PC-3 (cell line): ENCODE measurements around the gene ACKR2. TPM values are rescaled to one million over a fixed set of nuclear protein-coding genes. Genes with fewer than 3 reads are reported as not detected.
A peak's percentile ranks its signal among the peaks of the same experiment; 100 is the strongest.

ENCODE experiments used
- ATAC-seq: fragments of 200-7000 bp; cut with Tn5 transposase; 2 replicates; pipeline ENCODE4 v1.9.1; 2020; ENCODE audit warnings: mild to moderate bottlenecking, moderate library complexity
- BruUV-seq: library from RNA; stranded (reverse); fragments of 400-500 nt; replicated peaks from 2 replicates; lab custom pipeline; 2021; lab: Mats Ljungman, UMichigan
- CTCF ChIA-PET: fragments of 300-600 bp; sonication (Branson Sonifier 250); formaldehyde crosslinking; loops from one replicate; lab custom pipeline; 2022; ENCODE audit warnings: antibody characterized with exemption; lab: Charles Lee
- POLR2A ChIA-PET: fragments of 300-600 bp; sonication (Branson Sonifier 250); formaldehyde crosslinking; loops from one replicate; lab custom pipeline; 2022; ENCODE audit warnings: antibody characterized with exemption; ENCODE audit not compliant: unreplicated experiment; lab: Charles Lee
- DNase-seq: peaks from one replicate; pipeline ENCODE4 v3.0.0-alpha.2; 2015
- H2AFZ ChIP-seq: fragments of 300-600 bp; sonication (generic); 2 replicates; pipeline ENCODE4 v1.6.0; 2016; ENCODE audit warnings: antibody characterized with exemption, low read length
- H3F3A ChIP-seq: fragments of 300-600 bp; sonication (generic); one replicate; pipeline ENCODE4 v1.6.0; 2017; ENCODE audit warnings: antibody characterized with exemption, low read length, control low read depth, mild to moderate bottlenecking; ENCODE audit not compliant: unreplicated experiment
- H3K27ac ChIP-seq: fragments of 300-600 bp; sonication (generic); 2 replicates; pipeline ENCODE4 v1.5.1; 2016; ENCODE audit warnings: mild to moderate bottlenecking, low read length
- H3K27me3 ChIP-seq: fragments of 300-600 bp; sonication (generic); 2 replicates; pipeline ENCODE4 v1.6.1; 2016; ENCODE audit warnings: low read length, mixed read lengths
- H3K36me3 ChIP-seq: fragments of 300-600 bp; sonication (generic); 2 replicates; pipeline ENCODE4 v1.6.1; 2016; ENCODE audit warnings: low read depth, mixed run types, low read length, mixed read lengths
- H3K4me1 ChIP-seq: fragments of 300-600 bp; sonication (generic); 2 replicates; pipeline ENCODE4 v1.5.1; 2016; ENCODE audit warnings: low read length; ENCODE audit not compliant: insufficient read depth
- H3K4me2 ChIP-seq: fragments of 300-600 bp; sonication (generic); 2 replicates; pipeline ENCODE4 v1.6.0; 2016; ENCODE audit warnings: low read length
- H3K4me3 ChIP-seq: fragments of 300-600 bp; sonication (generic); 2 replicates; pipeline ENCODE4 v1.5.1; 2016; ENCODE audit warnings: mild to moderate bottlenecking, low read length, mixed read lengths
- H3K79me2 ChIP-seq: fragments of 300-600 bp; sonication (generic); 2 replicates; pipeline ENCODE4 v1.6.1; 2017; ENCODE audit warnings: low read length, mixed read lengths
- H3K9ac ChIP-seq: fragments of 300-600 bp; sonication (generic); 2 replicates; pipeline ENCODE4 v1.6.0; 2016; ENCODE audit warnings: mild to moderate bottlenecking, low read length
- H3K9me2 ChIP-seq: fragments of 300-600 bp; sonication (generic); replicated peaks from 2 replicates; pipeline ENCODE4 v1.6.1; 2016; ENCODE audit warnings: mixed run types, low read length, mixed read lengths
- H3K9me3 ChIP-seq: fragments of 300-600 bp; sonication (generic); 2 replicates; pipeline ENCODE4 v1.6.1; 2016; ENCODE audit warnings: low read length, mixed read lengths
- H4K20me1 ChIP-seq: fragments of 300-600 bp; sonication (generic); 2 replicates; pipeline ENCODE4 v1.6.1; 2016; ENCODE audit warnings: low read length, mixed read lengths
- EZH2 ChIP-seq: fragments of 300-600 bp; sonication (generic); IDR thresholded peaks from one replicate; pipeline ENCODE4 v1.6.1; 2017; ENCODE audit warnings: antibody characterized with exemption, mild to moderate bottlenecking, low read length; ENCODE audit not compliant: unreplicated experiment
- EZH2phosphoT487 ChIP-seq: fragments of 300-600 bp; sonication (generic); IDR thresholded peaks from 2 replicates; pipeline ENCODE4 v1.6.1; 2018; ENCODE audit warnings: mild to moderate bottlenecking, antibody characterized with exemption, low read length, borderline replicate concordance
- intact Hi-C: fragments of 100-400 bp; cut with micrococcal nuclease; formaldehyde crosslinking; loops from 2 replicates; pipeline ENCODE4 v1.9.0; 2023
- total RNA-seq: library from RNA; depleted of rRNA; stranded (reverse); fragments of >200 nt; gene quantifications from 2 replicates; pipeline ENCODE4 v1.2.3, GENCODE V29; 2014
- TF ChIP-seq, protein P1 (sequence below): fragments of 300-600 bp; sonication (generic); conservative IDR thresholded peaks from 2 replicates; pipeline ENCODE4 v1.5.1; 2017; ENCODE audit warnings: antibody characterized with exemption, low read depth, mild to moderate bottlenecking, low read length

Gene ACKR2
- total RNA-seq, 1 experiment from 2014 or later, result 3.9 TPM

- POLR2A ChIA-PET, result no interaction called here
- no peaks in the 10 kb centered on the region for H3K9me3 ChIP-seq
- DNase-seq (no peak), ATAC-seq (no peak)
- no peaks in the 10 kb centered on the region for H4K20me1 ChIP-seq
- H3K9ac ChIP-seq, result no peak overlapping the region
- no peak overlapping the region for H2AFZ ChIP-seq
- TF ChIP-seq, protein P1, sequence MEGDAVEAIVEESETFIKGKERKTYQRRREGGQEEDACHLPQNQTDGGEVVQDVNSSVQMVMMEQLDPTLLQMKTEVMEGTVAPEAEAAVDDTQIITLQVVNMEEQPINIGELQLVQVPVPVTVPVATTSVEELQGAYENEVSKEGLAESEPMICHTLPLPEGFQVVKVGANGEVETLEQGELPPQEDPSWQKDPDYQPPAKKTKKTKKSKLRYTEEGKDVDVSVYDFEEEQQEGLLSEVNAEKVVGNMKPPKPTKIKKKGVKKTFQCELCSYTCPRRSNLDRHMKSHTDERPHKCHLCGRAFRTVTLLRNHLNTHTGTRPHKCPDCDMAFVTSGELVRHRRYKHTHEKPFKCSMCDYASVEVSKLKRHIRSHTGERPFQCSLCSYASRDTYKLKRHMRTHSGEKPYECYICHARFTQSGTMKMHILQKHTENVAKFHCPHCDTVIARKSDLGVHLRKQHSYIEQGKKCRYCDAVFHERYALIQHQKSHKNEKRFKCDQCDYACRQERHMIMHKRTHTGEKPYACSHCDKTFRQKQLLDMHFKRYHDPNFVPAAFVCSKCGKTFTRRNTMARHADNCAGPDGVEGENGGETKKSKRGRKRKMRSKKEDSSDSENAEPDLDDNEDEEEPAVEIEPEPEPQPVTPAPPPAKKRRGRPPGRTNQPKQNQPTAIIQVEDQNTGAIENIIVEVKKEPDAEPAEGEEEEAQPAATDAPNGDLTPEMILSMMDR, result peak; percentile 14; the same call in 1 of the 2 replicates
- no peak for TF ChIP-seq EZH2phosphoT487
- intact Hi-C loops, result no loop called here
- H3K36me3 ChIP-seq, result 0 out of 2 replicates have a peak, but pooled peaks cover 3% of the 10 kb centered on the region
- no peaks in the 10 kb centered on the region for H3K9me2 ChIP-seq
- no peak overlapping the region for H3K4me2 ChIP-seq
- H3K27me3 ChIP-seq, result no peaks in the 10 kb centered on the region
- no peak overlapping the region for H3K4me3 ChIP-seq
- H3F3A ChIP-seq, result peaks cover 4% of the 10 kb centered on the region
- no peak overlapping the region for H3K27ac ChIP-seq
- no TSS peak for BruUV-seq
- CTCF ChIA-PET, result no interaction called here
- no peaks in the 10 kb centered on the region for H3K79me2 ChIP-seq
- peaks cover 42% of the 10 kb centered on the region for H3K4me1 ChIP-seq
Observed at GRCh38 chr3:42898896-42899675, 89.8 kb downstream of the ACKR2 start.

DNA sequence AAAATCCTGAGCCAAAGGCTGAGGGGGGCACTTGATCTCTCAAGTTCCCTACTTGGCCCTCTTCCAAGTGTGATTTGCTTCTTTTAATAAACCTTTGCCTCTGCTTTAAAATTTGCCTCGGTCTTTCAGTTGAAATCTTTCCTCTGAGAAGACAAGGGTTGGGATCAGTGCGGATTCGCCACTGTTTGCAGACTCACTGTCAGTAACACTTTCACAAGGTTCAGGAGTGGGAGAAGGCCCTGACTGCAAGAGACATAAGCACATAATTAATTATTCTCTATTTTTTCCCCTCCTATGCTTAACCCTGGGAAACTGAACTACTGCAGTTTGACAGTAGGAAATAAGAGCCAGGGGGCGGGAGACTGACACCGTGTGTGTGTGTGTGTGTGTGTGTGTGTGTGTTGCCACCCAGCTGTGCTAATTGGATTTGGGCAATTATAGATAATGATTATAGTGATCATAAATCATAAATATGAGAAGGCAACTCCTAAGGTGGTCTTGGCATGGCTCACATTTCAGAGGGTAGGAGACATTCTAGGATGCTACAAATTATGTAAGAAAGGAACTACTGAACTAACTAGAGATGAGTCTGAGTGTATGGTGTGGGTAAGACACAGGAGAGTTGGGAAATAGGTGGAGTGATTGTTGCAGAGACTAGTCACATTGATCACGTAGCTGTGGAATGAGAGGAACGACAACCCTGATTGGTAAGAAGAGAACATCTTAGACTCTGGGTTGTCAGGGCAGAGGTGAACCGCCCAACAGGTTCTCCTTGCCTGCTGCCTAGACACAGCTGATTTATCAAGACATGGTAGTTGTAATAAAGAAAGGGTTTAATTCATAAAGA, 91.2 kb downstream of the ACKR2 start:
- Histone ChIP-seq H3F3A (peaks cover 4% of the 10 kb centered on the region), H3K4me3 (peak overlapping the region; percentile 3; the same call in 1 of the 2 replicates), H3K36me3 (0 out of 2 replicates have a peak, but pooled peaks cover 3% of the 10 kb centered on the region), H3K4me1 (peaks cover 37% of the 10 kb centered on the region), H3K27ac (peak overlapping the region; percentile 84), H3K27me3 (no peaks in the 10 kb centered on the region), H4K20me1 (no peaks in the 10 kb centered on the region), H2AFZ (peak overlapping the region; percentile 31), H3K9ac (peak overlapping the region; percentile 30), H3K79me2 (no peaks in the 10 kb centered on the region), H3K9me3 (no peaks in the 10 kb centered on the region), H3K4me2 (peak overlapping the region; percentile 52), H3K9me2 (no peaks in the 10 kb centered on the region)
- ATAC-seq (peak; percentile 71), DNase-seq (peak; percentile 87)
- intact Hi-C loops, result no loop called here
- TF ChIP-seq EZH2, result no peak
- TF ChIP-seq, protein P1, result no peak
- no peak for TF ChIP-seq EZH2phosphoT487
- ChIA-PET CTCF (no interaction called here), POLR2A (interaction anchor here (0.7 kb wide), 1 partner anchor 721 kb away, joined by 4 read pairs; the partner anchor contains the start of gene ANO10)
- no TSS peak for BruUV-seq
